ENCODE results near the gene C4B.
A peak's percentile ranks its signal among the peaks of the same experiment; 100 is the strongest.
"Not testable (repeated sequence)": the region's sequence is repeated elsewhere in the genome, so short reads cannot be mapped to it uniquely, and the experiment has no call there.

Gene C4B

GRCh38 chr6:31971279-31971992 lies 43.2 kb upstream of the C4B start:
- Histone ChIP-seq H3K36me3 (ENCODE audit: insufficient read depth, low read length) (no peaks in the 10 kb centered on the region), H3K27ac (ENCODE audit: low read depth, low read length) (peak overlapping the region; percentile 90), H3K4me3 (ENCODE audit: low read depth, low read length) (peak overlapping the region; percentile 89), H3K79me2 (ENCODE audit: control insufficient read depth, insufficient read depth, low read length, unreplicated experiment) (peaks cover 27% of the 10 kb centered on the region), H3K27me3 (ENCODE audit: insufficient read depth, low read length) (no peaks in the 10 kb centered on the region), H3K4me1 (ENCODE audit: control insufficient read depth, insufficient read depth, low read length, unreplicated experiment) (peaks cover 27% of the 10 kb centered on the region), H2AFZ (ENCODE audit: low read length, unreplicated experiment) (peak overlapping the region; percentile 47)

DNA sequence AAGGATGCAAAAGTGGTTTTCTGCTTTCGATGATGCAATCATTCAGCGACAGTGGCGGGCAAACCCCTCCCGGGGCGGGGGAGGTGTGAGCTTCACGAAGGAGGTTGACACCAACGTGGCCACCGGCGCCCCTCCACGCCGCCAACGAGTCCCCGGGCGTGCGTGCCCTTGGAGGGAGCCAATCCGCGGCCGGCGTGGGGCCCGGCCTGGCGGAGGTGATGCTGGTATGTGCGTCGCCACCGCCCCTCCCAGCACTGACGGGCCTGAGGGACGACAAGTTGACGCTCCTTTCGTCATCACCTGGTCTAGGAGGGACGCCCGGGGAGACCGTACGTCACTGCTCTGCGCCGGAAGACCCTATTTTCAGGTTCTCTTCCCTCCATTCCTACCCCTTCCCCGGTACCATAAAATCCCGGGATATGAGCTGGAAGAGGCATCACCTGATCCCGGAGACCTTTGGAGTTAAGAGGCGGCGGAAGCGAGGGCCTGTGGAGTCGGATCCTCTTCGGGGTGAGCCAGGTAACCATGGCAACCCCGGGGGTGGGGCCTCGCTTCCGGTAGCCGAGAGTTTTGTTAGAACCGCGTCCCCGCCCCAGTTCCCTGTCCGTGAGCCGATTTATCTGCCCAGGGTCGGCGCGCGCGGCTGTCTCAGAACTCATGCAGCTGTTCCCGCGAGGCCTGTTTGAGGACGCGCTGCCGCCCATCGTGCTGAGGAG lies 42.4 kb upstream of the C4B start, which contains the start of gene DXO:
DXO (minus strand) TSS at position 146 of the 716 bp plus-strand sequence. CDS start 463 bp downstream, outside the sequence.
- Histone ChIP-seq H3K36me3 (ENCODE audit: insufficient read depth, low read length) (no peaks in the 10 kb centered on the region), H3K4me3 (ENCODE audit: low read depth, low read length) (peak within 1 kb of the TSS; percentile 89), H3K27ac (ENCODE audit: low read depth, low read length) (peak within 1 kb of the TSS; percentile 90), H3K4me1 (ENCODE audit: control insufficient read depth, insufficient read depth, low read length, unreplicated experiment) (peaks cover 27% of the 10 kb centered on the region), H2AFZ (ENCODE audit: low read length, unreplicated experiment) (peak within 1 kb of the TSS; percentile 47), H3K79me2 (ENCODE audit: control insufficient read depth, insufficient read depth, low read length, unreplicated experiment) (peaks cover 27% of the 10 kb centered on the region), H3K27me3 (ENCODE audit: insufficient read depth, low read length) (no peaks in the 10 kb centered on the region)

GRCh38 chr6:31972709-31973350 lies 41.8 kb upstream of the C4B start:
- Histone ChIP-seq H2AFZ (ENCODE audit: low read length, unreplicated experiment) (peak overlapping the region; percentile 4), H3K4me3 (ENCODE audit: low read depth, low read length) (peak overlapping the region; percentile 89), H3K27me3 (ENCODE audit: insufficient read depth, low read length) (no peaks in the 10 kb centered on the region), H3K27ac (ENCODE audit: low read depth, low read length) (peak overlapping the region; percentile 90), H3K79me2 (ENCODE audit: control insufficient read depth, insufficient read depth, low read length, unreplicated experiment) (peaks cover 27% of the 10 kb centered on the region), H3K36me3 (ENCODE audit: insufficient read depth, low read length) (no peaks in the 10 kb centered on the region), H3K4me1 (ENCODE audit: control insufficient read depth, insufficient read depth, low read length, unreplicated experiment) (peaks cover 27% of the 10 kb centered on the region)

GRCh38 chr6:31976065-31976464 lies 38.5 kb upstream of the C4B start:
- H3K79me2 ChIP-seq (ENCODE audit: control insufficient read depth, insufficient read depth, low read length, unreplicated experiment), result peaks cover 19% of the 10 kb centered on the region

DNA sequence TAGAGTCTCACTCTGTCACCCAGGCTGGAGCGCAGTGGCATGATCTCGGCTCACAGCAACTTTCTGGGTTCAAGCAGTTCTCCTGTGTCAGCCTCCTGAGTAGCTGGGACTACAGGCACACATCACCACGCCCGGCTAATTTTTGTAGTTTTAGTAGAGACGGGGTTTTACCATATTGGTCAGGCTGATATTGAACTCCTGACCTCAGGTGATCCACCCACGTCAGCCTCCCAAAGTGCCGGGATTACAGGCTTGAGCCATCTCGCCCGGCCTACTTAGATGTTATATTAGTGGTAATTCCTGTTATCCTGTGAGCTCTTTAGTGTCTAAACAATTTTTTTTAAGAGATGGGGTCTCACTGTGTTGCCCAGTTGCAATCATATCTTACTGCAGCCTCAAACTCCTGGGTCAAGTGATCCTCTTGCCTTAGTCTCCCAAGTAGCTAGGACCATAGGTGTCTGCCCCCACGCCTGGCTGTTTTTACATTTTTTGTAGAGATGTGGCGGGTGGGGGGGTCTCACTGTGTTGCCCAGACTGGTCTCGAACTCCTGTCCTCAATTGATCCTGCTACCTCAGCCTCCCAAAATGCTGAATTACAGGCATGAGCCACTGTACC lies 36.7 kb upstream of the C4B start:
- Histone ChIP-seq H3K27ac (ENCODE audit: low read depth, low read length) (no peak overlapping the region), H3K79me2 (ENCODE audit: control insufficient read depth, insufficient read depth, low read length, unreplicated experiment) (peaks cover 9% of the 10 kb centered on the region), H3K36me3 (ENCODE audit: insufficient read depth, low read length) (no peaks in the 10 kb centered on the region), H3K4me1 (ENCODE audit: control insufficient read depth, insufficient read depth, low read length, unreplicated experiment) (peaks cover 10% of the 10 kb centered on the region), H2AFZ (ENCODE audit: low read length, unreplicated experiment) (no peak overlapping the region), H3K4me3 (ENCODE audit: low read depth, low read length) (no peak overlapping the region), H3K27me3 (ENCODE audit: insufficient read depth, low read length) (no peaks in the 10 kb centered on the region)

More at GRCh38 chr6:31976065-31976464, 38.5 kb upstream of the C4B start:
- H3K27ac ChIP-seq (ENCODE audit: low read depth, low read length); H3K36me3 ChIP-seq (ENCODE audit: insufficient read depth, low read length); H2AFZ ChIP-seq (ENCODE audit: low read length, unreplicated experiment); H3K4me3 ChIP-seq (ENCODE audit: low read depth, low read length); H3K27me3 ChIP-seq (ENCODE audit: insufficient read depth, low read length): not testable (repeated sequence)
- H3K4me1 ChIP-seq (ENCODE audit: control insufficient read depth, insufficient read depth, low read length, unreplicated experiment), result peaks cover 11% of the 10 kb centered on the region

- no peaks in the 10 kb centered on the region for H3K27me3 ChIP-seq (ENCODE audit: insufficient read depth, low read length)
- H3K4me3 ChIP-seq (ENCODE audit: low read depth, low read length), result no peak overlapping the region
- H3K4me1 ChIP-seq (ENCODE audit: control insufficient read depth, insufficient read depth, low read length, unreplicated experiment), result peaks cover 1% of the 10 kb centered on the region
- H3K79me2 ChIP-seq (ENCODE audit: control insufficient read depth, insufficient read depth, low read length, unreplicated experiment), result no peaks in the 10 kb centered on the region
- H2AFZ ChIP-seq (ENCODE audit: low read length, unreplicated experiment), result no peak overlapping the region
- H3K27ac ChIP-seq (ENCODE audit: low read depth, low read length), result no peak overlapping the region
- no peaks in the 10 kb centered on the region for H3K36me3 ChIP-seq (ENCODE audit: insufficient read depth, low read length)
Measured at GRCh38 chr6:31978831-31979230, 35.8 kb upstream of the C4B start.

DNA sequence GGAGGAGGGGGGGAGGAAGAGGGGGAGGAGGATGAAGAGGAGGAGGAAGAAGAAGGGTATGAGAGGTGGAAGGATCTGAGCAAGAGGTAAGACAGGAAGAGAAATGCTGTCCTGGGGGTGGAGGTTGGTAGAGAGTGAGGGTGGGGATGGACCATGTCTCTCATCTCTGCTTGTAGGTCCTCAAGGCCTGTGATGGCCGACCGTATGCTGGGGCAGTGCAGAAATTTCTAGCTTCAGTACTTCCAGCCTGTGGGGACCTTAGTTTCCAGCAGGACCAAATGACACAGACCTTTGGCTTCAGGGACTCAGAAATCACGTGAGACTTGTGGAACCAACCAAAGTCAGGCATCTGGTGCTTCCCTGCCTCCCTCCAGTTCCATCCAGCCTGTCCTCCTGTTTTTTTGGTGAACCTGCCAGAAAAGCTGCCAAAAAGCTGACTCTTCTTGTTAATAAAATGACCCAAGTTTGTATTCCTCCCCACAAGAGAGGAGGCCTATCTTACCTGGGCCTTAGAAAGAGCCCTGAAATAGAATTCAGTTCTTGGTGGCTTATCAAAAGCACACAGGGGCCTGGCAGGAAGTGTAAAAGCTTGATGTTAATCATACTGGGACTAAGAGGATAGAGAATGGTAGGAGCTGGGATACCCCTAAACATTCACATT lies 35.2 kb upstream of the C4B start:
- H3K4me3 ChIP-seq (ENCODE audit: low read depth, low read length), result no peak overlapping the region
- no peaks in the 10 kb centered on the region for H3K4me1 ChIP-seq (ENCODE audit: control insufficient read depth, insufficient read depth, low read length, unreplicated experiment)
- no peak overlapping the region for H3K27ac ChIP-seq (ENCODE audit: low read depth, low read length)
- no peaks in the 10 kb centered on the region for H3K79me2 ChIP-seq (ENCODE audit: control insufficient read depth, insufficient read depth, low read length, unreplicated experiment)
- no peaks in the 10 kb centered on the region for H3K36me3 ChIP-seq (ENCODE audit: insufficient read depth, low read length)
- H2AFZ ChIP-seq (ENCODE audit: low read length, unreplicated experiment), result no peak overlapping the region
- H3K27me3 ChIP-seq (ENCODE audit: insufficient read depth, low read length), result no peaks in the 10 kb centered on the region

DNA sequence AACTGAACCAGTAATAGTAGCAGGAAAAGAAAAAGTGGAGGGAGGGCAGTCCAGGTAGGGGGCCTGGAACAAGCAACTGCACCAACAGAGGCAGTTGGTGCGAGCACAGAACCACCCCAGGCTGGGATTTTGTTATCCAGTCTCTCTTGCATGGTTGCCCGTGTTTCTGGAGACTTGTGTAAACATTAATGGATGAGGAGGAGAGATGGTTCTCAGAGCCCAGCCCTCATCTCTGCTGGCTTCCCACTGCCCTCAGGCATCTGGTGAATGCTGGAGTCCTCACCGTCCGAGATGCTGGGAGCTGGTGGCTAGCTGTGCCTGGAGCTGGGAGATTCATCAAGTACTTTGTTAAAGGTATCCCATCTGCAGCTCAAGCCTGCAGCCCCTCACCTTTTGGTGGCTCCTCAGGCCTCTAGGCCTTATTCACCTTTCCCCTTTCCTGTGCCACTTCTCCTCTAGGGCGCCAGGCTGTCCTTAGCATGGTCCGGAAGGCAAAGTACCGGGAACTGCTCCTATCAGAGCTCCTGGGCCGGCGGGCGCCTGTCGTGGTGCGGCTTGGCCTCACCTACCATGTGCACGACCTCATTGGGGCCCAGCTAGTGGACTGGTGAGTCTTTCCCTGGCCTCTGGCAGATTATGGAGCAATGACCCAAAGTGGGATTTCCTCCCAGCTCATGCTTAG lies 34.3 kb upstream of the C4B start:
- not testable (repeated sequence) for H3K36me3 ChIP-seq (ENCODE audit: insufficient read depth, low read length); H3K27me3 ChIP-seq (ENCODE audit: insufficient read depth, low read length); H3K4me3 ChIP-seq (ENCODE audit: low read depth, low read length); H3K27ac ChIP-seq (ENCODE audit: low read depth, low read length); H2AFZ ChIP-seq (ENCODE audit: low read length, unreplicated experiment); H3K79me2 ChIP-seq (ENCODE audit: control insufficient read depth, insufficient read depth, low read length, unreplicated experiment); H3K4me1 ChIP-seq (ENCODE audit: control insufficient read depth, insufficient read depth, low read length, unreplicated experiment)

- H3K4me1 ChIP-seq (ENCODE audit: control insufficient read depth, insufficient read depth, low read length, unreplicated experiment); H3K79me2 ChIP-seq (ENCODE audit: control insufficient read depth, insufficient read depth, low read length, unreplicated experiment); H3K36me3 ChIP-seq (ENCODE audit: insufficient read depth, low read length); H2AFZ ChIP-seq (ENCODE audit: low read length, unreplicated experiment); H3K27me3 ChIP-seq (ENCODE audit: insufficient read depth, low read length); H3K4me3 ChIP-seq (ENCODE audit: low read depth, low read length); H3K27ac ChIP-seq (ENCODE audit: low read depth, low read length): not testable (repeated sequence)
Measured at GRCh38 chr6:31980998-31981397, 33.6 kb upstream of the C4B start.

GRCh38 chr6:31981744-31982143 lies 32.9 kb upstream of the C4B start, which contains the start of gene C4A:
Gene C4A, plus strand, starts transcription at chr6:31982057. Its CDS starts 51 bp downstream, at chr6:31982108.
- H3K4me3 ChIP-seq (ENCODE audit: low read depth, low read length); H3K36me3 ChIP-seq (ENCODE audit: insufficient read depth, low read length): not testable (repeated sequence)

More at GRCh38 chr6:31981744-31982143, 32.9 kb upstream of the C4B start, which contains the start of gene C4A:
- not testable (repeated sequence) for H3K79me2 ChIP-seq (ENCODE audit: control insufficient read depth, insufficient read depth, low read length, unreplicated experiment); H3K27ac ChIP-seq (ENCODE audit: low read depth, low read length); H3K4me1 ChIP-seq (ENCODE audit: control insufficient read depth, insufficient read depth, low read length, unreplicated experiment); H3K27me3 ChIP-seq (ENCODE audit: insufficient read depth, low read length); H2AFZ ChIP-seq (ENCODE audit: low read length, unreplicated experiment)

Data from ACC112 (cell line).